ENCODE measurements around the gene CDHR2.

Gene CDHR2

GRCh38 chr5:176631383-176632200 is 82.5 kb downstream of the CDHR2 start:
- Histone ChIP-seq H3K36me3 (no peaks in the 10 kb centered on the region), H3K27ac (no peak overlapping the region), H3K4me3 (no peak overlapping the region), H3K4me1 (peaks cover 0 to 18% (median 16%) of the 10 kb centered on the region in 4 donors), H3K27me3 (peaks cover 0 to 72% of the 10 kb centered on the region in 2 donors), H3K9me3 (no peaks in the 10 kb centered on the region)
- intact Hi-C loops (cut with DNase I; ENCODE audit: low total_unique reads), result no loop called here
- no peak for TF ChIP-seq CTCF (IDR thresholded peaks at IDR 0.05)
- DNase-seq, result no peak

- no peak for DNase-seq
- H3K27me3 ChIP-seq, result peaks cover 0 to 60% of the 10 kb centered on the region in 2 donors
- intact Hi-C loops (cut with DNase I; ENCODE audit: low total_unique reads), result no loop called here
Measured at GRCh38 chr5:176632745-176633144, 83.6 kb downstream of the CDHR2 start.

GRCh38 chr5:176633598-176633997 is 84.5 kb downstream of the CDHR2 start:
- H3K4me3 ChIP-seq, result no peak overlapping the region
- no peaks in the 10 kb centered on the region for H3K9me3 ChIP-seq
- DNase-seq, result no peak
- peaks cover 0 to 52% of the 10 kb centered on the region in 2 donors for H3K27me3 ChIP-seq
- H3K36me3 ChIP-seq, result no peaks in the 10 kb centered on the region
- intact Hi-C loops (cut with DNase I; ENCODE audit: low total_unique reads), result no loop called here
- TF ChIP-seq CTCF (IDR thresholded peaks at IDR 0.05), result no peak
- no peak overlapping the region for H3K27ac ChIP-seq
- H3K4me1 ChIP-seq, result peaks cover 0 to 18% (median 16%) of the 10 kb centered on the region in 4 donors

More at GRCh38 chr5:176632745-176633144, 83.6 kb downstream of the CDHR2 start:
- no peak overlapping the region for H3K27ac ChIP-seq
- no peak for TF ChIP-seq CTCF (IDR thresholded peaks at IDR 0.05)
- H3K4me1 ChIP-seq, result peaks cover 0 to 18% (median 16%) of the 10 kb centered on the region in 4 donors
- no peak overlapping the region for H3K4me3 ChIP-seq
- no peaks in the 10 kb centered on the region for H3K36me3 ChIP-seq
- no peaks in the 10 kb centered on the region for H3K9me3 ChIP-seq

- no peak for DNase-seq
- intact Hi-C loops (cut with DNase I; ENCODE audit: low total_unique reads), result no loop called here
- H3K27ac ChIP-seq, result no peak overlapping the region
- no peak for TF ChIP-seq CTCF (IDR thresholded peaks at IDR 0.05)
- H3K9me3 ChIP-seq, result no peaks in the 10 kb centered on the region
- peaks cover 0 to 6% (median 0%) of the 10 kb centered on the region in 4 donors for H3K4me1 ChIP-seq
- no peaks in the 10 kb centered on the region for H3K36me3 ChIP-seq
- peaks cover 0 to 23% of the 10 kb centered on the region in 2 donors for H3K27me3 ChIP-seq
- H3K4me3 ChIP-seq, result no peak overlapping the region
Measured at GRCh38 chr5:176636426-176636825, 87.3 kb downstream of the CDHR2 start.

- H3K4me1 ChIP-seq, result peaks cover 0 to 6% (median 0%) of the 10 kb centered on the region in 4 donors
- DNase-seq, result no peak
- H3K27ac ChIP-seq, result no peak overlapping the region
- H3K27me3 ChIP-seq, result peaks cover 0 to 12% of the 10 kb centered on the region in 2 donors
- TF ChIP-seq CTCF (IDR thresholded peaks at IDR 0.05), result no peak
- H3K4me3 ChIP-seq, result no peak overlapping the region
- no peaks in the 10 kb centered on the region for H3K9me3 ChIP-seq
- intact Hi-C loops (cut with DNase I; ENCODE audit: low total_unique reads), result no loop called here
- no peaks in the 10 kb centered on the region for H3K36me3 ChIP-seq
Measured at GRCh38 chr5:176637556-176637955, 88.4 kb downstream of the CDHR2 start.
